Tibial nerve (tissue), 3 donors: ENCODE results near the gene ZBTB20.

Experiments
- POLR2A ChIP-seq, 2 donors: fragments of 450-650 bp; IDR thresholded peaks; one replicate each; pipeline ENCODE4 v1.6.1; 2017; ENCODE audit warnings: antibody characterized with exemption in 2 of 2, mild to moderate bottlenecking in 2 of 2, moderate library complexity in 2 of 2
- TF ChIP-seq, protein P1 (sequence below), 5 experiments: fragments of 200-600 bp in 3 of 5; fragments of 450-650 bp in 2 of 5; sonication (generic) in 3 of 5; IDR thresholded peaks; one replicate each; pipeline ENCODE4 v1.5.1; 2016 to 2019; ENCODE audit warnings: antibody characterized with exemption in 5 of 5, mild to moderate bottlenecking in 3 of 5, moderate library complexity in 2 of 5

DNA sequence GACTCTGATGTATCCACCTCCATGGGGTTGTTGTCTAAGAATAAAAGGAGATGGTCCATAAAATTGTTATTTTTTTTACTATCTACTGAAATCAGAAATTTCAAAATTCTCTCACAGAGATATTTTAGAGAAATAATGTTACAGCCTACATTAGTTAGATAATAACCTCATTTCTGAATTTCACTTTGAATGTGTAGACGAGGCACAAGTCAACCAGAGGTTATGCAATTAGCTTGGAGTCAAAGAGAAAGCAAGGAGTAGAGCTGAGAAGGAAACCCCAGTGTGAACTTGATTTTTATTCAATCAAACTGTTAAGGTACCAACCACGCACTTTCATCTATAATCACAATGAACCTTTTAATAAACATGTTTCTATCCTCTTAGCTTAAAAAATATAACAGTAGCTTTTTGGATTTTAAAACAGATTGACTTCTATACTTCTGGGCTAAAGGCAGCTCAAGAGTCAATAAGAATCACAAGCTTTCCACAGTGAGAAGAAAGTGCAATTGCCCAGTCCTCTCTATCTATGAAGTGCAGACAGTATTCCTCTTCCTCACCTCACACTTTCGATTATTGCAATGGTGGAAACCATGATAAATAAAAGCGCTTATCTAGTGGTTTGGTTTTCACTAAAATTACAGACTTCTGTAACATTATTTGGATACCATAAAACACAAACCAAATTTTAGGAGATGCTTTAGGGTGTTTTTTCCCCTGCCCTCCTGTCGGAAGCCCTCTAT is 403.2 kb downstream of the ZBTB20 start:
- TF ChIP-seq, protein P1, sequence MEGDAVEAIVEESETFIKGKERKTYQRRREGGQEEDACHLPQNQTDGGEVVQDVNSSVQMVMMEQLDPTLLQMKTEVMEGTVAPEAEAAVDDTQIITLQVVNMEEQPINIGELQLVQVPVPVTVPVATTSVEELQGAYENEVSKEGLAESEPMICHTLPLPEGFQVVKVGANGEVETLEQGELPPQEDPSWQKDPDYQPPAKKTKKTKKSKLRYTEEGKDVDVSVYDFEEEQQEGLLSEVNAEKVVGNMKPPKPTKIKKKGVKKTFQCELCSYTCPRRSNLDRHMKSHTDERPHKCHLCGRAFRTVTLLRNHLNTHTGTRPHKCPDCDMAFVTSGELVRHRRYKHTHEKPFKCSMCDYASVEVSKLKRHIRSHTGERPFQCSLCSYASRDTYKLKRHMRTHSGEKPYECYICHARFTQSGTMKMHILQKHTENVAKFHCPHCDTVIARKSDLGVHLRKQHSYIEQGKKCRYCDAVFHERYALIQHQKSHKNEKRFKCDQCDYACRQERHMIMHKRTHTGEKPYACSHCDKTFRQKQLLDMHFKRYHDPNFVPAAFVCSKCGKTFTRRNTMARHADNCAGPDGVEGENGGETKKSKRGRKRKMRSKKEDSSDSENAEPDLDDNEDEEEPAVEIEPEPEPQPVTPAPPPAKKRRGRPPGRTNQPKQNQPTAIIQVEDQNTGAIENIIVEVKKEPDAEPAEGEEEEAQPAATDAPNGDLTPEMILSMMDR (IDR thresholded peaks at IDR 0.05) = no peak
- no peak for TF ChIP-seq POLR2A (IDR thresholded peaks at IDR 0.05)
